ENCODE data around the gene FLYWCH1.

FLYWCH1 gene, protein sequence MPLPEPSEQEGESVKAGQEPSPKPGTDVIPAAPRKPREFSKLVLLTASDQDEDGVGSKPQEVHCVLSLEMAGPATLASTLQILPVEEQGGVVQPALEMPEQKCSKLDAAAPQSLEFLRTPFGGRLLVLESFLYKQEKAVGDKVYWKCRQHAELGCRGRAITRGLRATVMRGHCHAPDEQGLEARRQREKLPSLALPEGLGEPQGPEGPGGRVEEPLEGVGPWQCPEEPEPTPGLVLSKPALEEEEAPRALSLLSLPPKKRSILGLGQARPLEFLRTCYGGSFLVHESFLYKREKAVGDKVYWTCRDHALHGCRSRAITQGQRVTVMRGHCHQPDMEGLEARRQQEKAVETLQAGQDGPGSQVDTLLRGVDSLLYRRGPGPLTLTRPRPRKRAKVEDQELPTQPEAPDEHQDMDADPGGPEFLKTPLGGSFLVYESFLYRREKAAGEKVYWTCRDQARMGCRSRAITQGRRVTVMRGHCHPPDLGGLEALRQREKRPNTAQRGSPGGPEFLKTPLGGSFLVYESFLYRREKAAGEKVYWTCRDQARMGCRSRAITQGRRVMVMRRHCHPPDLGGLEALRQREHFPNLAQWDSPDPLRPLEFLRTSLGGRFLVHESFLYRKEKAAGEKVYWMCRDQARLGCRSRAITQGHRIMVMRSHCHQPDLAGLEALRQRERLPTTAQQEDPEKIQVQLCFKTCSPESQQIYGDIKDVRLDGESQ

DNA sequence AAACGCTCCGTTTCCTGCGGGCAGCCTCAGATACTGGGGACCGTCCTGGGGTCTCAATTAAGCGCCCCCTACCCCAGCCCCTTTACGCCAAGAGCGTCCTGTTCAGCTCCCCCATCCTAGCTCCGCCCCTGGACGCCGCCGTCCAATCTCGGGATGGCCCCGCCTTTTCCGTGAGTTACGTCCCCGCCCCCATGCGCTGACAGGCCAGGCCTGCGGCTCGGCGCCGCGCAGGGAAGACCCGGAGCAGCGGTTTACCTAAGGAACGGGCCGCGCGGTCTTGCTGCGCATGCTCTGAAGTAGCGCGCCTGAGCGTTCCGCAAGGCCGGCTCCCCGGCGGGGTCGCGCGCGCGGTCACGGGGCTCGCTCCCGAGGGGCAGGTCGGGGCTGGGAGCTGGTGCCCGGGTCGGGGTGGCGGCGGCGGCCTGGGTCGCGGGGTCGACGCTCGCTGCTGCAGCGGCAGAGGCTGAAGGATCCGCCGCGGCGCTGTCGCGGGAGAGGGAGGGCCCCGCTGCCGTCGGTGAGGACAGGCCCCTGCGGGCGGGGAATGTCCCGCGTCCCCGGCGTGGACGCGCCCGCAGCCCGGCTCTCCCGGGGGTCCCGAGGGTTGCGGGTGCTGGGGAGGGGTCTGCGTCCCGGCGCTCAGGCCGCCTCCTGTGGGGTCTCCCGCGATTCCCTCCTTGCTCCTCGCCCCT is at the start of gene FLYWCH1:
Gene FLYWCH1, plus strand, starts transcription at position 294 of the 692 bp plus-strand sequence. CDS start 17,755 bp downstream, outside the sequence.
- peak; percentile 99 for DNase-seq (ENCODE audit: low read depth)

DNA sequence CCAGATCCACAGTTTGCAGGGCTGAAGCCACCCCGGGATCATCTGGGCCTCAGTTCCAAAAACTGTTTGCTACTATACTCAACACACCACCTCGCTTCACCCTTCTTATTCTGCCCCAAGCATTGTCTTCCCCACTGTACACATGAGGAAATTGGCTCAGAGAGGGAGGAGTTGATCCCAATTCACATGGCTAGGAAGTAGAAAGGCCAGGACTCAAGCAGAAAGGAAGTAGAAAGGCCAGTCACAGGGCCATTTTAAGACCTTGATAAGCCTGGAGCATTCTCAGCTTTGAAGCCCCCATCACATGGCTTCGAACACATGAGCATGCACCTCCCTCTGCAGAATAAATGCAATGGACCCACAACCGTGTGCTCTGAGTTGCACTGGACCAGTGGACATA is 46.1 kb upstream of the FLYWCH1 start:
- DNase-seq (ENCODE audit: low read depth): no peak

DNA sequence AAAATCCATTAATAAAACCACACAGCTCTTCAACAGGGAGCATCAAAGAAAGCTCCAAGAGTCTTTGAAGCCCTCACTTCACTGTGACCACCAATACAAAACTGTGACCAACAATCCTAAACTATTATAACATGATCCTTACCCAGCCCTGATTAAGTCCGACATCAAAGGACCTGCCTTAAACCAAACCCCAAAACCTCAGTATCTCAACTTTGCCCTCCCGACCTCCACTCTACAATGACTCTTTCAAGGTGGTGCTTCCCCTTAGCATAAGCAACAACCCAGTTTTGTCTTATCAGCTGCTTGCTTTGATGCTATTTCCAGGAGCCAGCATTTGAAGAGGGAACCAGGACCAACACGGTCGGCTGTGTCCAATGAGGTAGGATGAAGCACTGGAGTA is 45.3 kb upstream of the FLYWCH1 start:
- DNase-seq (ENCODE audit: low read depth): no peak

DNA sequence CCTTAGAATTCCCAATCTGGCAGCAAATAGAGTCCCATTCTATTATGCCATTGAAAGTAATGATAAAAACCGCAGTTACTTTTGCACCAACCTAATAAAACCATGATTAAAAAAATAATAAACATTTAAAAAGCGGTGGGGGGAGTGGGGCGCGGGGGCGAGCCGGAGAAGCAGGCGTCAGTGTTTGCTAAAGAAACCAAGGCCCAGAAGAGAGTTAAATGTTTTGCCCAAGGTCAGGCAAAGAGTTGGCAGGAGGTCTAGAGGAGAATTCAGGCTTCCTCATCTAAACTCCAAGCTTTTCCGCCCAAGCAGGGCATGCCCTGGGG is 44.1 kb upstream of the FLYWCH1 start:
- DNase-seq (ENCODE audit: low read depth): no peak

DNA sequence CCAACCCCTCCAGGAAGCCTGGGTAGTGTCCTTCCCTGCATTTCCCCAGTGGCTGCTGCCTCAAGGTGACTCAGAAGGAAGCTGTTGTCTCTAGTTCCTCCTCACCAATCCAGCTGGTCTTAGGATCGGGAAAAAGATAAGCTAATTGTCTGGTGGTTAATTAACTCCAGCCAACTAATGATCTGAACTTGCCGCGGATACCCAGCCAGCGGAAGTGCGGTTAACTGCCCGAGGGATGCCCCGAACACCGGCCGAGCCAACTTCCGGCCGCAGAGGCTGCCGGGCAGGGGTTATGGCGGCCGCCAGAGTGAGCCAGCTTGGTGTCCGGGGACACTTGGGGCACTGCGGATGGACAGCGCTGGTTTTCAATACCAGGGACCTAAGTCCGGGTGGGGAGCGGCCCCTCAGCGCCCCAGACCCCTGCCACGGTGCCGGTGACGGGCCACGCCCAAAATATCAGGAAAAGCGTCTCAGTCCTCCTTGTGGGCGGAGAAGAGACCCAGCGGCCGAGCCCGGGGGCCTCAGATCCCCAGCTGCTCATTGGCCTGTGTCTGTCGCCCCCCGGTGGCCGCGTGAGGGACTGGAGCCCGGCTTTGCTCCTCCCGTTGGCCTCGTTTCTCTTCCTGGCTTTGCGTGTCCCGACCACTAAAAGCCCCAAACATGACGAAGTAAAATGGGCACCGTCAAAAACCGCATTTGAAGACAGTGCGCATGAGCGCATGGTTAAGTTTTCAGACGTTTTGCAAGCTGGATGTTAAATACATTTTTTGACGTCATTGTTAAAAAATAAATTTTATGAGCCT is 43.5 kb upstream of the FLYWCH1 start:
- DNase-seq (ENCODE audit: low read depth): peak; percentile 94

DNA sequence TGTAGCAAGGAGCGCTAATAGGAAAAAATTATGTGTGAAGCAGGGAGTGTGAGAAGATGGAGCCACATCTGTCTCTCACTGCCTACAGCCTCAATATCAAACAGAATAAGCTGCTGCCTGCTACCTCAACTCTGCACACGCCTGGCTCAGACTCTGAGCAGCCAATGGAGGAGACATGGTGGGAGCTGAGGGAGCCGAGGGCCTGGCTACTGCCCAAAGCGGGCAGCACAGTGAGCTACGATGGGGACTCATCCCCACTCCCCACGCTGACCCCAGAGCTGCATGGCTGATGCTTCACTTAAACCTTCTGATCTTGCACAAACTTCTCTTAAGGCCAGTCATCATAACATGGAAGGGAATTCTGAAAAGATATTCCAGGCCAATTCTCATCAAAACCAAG is 39.8 kb upstream of the FLYWCH1 start:
- DNase-seq (ENCODE audit: low read depth): no peak

DNA sequence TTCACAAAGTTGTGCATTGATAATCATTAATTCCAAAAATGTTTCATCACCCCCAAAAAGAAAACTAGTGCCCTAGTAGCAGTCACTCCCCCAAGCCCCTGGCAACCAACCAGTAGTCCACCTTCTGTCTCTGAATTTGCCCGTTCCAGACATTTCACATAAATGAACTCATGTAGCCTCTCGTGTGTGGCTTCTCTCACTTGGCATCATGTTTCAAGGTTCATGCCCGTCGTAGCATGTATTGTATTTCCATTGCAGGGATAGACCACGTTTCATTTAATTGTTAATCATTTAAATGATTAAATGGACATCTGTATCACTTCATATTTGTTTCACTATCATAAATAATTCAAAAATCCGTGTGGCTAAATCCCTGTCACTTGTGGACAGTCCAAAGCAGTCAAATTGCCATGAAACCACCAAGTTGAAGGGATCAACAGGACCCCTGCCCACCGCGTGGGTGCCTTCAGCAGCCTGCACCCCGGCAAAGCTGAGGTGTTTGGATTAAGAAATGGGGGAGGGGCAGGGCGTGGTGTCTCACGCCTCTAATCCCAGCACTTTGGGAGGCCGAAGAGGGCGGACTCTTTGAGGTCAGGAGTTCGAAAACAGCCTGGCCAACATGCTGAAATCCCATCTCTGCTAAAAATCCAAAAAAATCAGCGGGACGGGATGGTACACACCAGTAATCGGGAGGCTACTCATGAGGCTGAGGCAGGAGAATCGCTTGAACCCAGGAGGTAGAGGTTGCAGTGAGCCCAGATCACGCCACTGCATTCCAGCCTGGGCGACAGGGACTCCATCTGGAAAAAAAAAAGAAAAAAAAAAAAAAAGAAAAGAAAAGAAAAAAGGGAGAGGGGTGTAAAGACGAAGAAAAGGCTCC is 37.5 kb upstream of the FLYWCH1 start:
- DNase-seq (ENCODE audit: low read depth): no peak

DNA sequence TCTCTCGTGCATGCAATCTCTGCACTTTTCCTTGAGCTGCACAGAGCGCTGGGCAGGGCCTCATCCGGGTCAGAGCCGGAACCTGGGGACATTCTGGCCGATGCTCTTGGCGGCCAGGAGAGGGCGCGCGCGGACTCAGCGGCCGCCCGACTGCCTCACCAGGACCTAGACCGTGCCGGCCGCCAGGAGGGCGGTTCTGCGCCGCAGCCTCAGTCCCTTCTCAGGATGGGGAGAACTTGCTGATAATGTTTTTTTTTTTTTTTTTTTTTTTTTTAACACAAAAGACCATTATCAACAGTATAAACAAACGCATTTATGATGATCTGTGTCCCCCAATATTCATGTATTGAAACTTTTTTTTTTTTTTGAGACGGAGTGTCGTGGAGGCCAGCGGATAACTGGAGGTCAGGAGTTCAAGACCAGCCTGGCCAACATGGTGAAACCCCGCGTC is 36.8 kb upstream of the FLYWCH1 start:
- DNase-seq (ENCODE audit: low read depth): peak; percentile 27

DNA sequence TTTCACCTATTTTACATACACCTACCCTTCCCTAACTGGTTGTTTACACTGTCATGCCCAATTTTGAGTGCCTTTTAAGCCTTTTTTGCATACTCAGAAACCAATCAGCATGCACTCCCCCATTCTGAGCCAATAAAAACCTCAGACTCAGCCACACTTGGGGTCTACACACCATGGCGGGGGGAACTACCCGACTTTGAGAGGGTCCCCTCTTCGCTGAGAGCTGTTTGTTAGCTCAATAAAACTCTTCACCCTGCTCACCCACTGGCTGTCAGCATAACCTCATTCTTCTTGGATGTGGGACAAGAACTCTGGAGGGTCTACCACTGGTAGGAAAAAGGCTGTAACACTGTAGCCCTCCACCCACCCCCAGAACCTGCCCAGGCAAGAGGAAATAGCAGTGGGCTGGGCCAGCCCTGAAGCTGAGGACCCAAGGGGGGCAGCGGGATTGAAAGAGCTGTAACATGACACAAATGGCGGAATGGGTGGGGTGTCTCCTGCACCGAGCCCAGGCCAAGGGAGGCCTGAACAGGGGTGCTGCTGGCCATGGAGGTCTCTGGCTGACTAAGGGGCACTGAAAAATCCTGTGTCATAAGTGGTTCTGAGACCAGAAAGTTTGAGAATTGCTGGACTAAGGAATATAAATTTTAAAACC is 31.8 kb upstream of the FLYWCH1 start:
- DNase-seq (ENCODE audit: low read depth): no peak

DNA sequence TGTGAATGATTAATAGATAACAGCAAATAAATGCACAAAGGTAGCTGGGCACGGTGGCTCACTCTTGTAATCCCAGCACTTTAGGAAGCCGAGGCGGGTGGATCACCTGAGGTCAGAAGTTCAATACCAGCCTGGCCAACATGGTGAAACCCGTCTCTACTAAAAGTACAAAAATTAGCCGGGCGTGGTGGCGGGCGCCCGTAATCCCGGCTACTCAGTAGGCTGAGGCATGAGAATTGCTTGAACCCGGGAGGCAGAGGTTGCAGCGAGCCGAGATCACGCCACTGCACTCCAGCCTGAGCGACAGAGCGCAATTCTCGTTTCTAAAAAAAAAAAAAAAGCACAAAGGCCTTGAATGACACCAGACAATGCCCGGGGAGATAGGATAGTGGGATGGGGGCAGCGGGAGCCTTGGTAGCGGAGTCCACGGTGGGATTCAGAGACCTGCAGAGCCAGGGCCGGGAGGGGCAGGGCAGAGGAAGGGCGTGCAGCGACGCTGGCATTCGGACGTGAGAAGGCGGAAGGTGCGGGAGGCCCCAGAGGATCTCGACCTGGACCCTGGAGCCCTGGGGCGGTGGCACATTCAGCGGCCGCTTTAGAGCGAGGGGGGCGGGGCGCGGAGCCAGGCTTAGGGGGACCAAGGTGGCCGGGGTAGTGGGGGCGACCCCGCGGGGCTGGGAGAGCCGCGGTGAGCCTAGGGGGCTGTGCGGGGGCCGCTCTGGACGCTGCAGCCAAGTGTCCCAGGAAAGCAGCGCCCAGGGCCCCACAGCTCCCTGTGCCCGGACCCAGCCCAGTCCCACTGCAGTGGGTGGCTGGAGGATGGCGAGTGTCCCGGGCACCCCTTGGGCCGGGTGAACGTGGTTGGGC is 29.7 kb upstream of the FLYWCH1 start:
- DNase-seq (ENCODE audit: low read depth): no peak

DNA sequence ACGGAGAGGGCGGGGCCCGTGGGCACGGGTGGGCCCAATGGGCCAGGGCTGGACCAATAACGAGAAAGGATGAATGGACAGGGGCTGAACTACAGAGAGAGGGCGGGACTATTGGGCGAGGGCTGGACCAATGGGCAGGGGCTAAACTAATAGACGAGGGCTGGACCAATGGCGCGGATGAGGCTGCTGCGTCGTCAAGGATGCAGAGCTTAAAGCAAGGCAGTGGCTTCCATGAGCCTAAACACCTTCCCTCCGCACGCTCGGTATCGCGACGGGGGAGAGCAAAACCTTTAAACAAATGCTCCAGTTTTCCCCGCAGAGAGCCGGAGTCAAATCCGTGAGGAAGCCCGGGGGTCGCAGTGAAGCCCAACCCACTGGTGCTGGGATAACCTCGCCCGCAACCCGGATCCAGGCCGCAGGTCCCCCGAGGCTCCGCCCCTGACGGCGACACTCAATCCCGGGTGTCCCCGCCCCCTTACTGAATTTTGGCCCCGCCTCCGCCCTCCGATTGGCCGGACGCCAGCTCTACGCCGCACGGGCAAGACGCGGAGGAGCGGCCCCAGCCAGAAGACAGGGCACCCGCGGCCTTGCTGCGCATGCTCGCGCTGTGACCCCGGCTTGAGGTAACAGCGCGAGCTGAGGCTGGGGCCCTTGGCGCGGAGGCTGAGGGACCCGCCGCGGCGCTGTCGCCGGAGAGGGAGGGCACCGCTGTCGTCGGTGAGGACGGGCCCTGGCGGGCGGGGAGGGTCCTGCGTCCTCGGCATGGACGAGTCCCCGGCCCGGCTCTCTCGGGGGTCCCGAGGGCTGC is 28.9 kb upstream of the FLYWCH1 start, which contains the start of gene FLYWCH2:
Gene FLYWCH2, plus strand, starts transcription at position 566 of the 808 bp plus-strand sequence. CDS start 13,235 bp downstream, outside the sequence.
- DNase-seq (ENCODE audit: low read depth): peak; percentile 100

DNA sequence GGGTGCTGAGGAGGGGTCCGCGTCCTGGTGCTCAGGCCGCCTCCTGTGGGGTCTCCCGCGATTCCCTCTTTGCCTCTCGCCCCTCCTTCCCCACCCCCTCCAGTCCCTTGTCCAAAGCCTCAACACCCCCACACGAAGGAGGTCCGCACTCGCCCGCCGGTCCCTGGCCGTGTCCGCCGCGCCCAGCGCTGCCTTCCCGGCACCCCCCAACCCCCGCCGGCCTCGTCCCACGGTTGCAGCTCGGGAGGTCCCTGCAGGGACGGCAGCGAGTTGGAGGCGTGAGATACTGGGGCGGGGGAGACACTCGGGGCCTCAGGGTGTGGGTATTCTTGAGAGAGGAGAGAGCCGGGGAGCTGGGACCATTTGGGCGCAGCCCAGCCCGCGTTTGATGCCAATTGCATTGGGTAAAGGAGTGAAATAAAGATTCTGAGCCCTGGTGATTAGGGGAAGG is 28.2 kb upstream of the FLYWCH1 start:
- DNase-seq (ENCODE audit: low read depth): no peak

DNA sequence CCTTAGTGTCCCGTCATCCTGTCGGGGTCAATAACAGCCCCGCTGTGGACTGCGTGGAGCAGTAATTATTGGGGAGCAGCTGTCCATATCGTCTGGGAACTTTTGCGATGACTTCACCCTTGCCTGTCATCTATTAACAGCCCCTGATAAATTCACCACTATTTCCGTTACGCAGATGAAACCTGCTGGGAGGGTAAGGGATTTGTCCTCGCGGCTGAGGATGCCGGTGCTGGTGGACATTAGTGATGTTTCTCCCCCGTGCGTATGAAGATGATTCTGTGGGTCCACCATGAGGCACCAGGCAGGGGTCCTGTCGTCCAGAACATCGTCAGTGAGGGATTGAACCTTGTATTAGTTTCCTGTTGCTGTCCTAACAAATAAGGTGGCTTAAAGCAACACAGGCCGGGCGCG is 27.7 kb upstream of the FLYWCH1 start:
- no peak for DNase-seq (ENCODE audit: low read depth)

DNA sequence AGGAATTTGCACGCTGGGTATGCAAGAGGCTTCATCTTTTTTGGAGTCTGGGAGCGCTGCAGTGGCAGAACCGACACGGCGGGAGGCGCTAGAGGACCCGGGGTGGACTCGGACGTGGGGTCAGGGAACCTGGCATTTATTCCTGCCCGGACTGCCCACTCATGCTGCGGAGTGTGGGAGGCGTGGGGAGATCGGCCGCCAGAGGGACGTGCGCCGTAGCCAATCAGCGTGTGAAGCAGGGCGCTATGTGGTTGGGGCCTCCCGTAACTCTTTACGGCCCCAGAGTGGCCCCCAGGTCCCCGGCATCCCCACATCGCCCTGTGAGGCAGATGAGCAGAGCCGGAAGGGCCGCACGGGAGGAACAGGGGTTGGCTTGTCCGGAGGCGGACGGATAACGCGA is 17.5 kb upstream of the FLYWCH1 start:
- DNase-seq (ENCODE audit: low read depth): no peak

DNA sequence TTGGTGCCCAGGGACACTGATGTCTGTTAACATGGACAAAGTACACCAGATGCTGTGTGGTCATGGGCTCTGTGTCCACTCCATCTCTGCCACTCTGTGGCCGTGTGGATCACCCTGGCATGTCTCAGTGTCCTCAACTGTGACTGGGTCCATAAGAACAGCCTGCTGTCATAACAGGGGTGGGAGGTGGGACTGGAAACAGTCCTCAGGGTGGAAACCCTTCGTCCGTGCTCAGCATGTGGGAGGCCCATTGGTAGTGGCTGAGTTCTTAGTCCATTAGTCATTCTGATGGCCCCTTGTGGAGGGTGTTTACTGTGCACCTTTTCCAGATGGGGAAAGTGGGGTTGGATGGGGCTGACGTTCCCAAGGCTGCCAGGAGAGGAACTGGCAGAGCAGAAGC is 15.9 kb upstream of the FLYWCH1 start:
- no peak for DNase-seq (ENCODE audit: low read depth)

DNA sequence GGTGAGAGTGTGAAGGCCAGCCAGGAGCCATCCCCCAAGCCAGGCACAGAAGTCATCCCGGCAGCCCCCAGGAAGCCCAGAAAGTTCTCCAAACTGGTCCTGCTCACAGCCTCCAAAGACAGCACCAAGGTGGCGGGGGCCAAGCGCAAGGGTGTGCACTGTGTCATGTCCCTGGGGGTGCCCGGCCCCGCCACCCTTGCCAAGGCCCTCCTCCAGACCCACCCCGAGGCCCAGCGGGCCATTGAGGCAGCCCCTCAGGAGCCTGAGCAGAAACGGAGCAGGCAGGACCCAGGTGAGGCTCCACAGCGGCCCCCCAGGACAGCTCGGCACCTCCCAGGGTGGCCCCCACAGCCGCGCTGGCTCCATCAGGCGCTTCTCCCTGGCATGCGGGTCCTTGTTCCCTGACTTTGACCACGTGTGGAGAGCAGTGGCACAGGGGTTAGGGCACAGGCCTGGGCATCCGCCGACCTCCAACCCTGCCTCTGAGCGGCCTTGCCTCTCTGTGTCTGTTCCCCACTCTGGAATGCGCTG is 15.2 kb upstream of the FLYWCH1 start:
- DNase-seq (ENCODE audit: low read depth): no peak

DNA sequence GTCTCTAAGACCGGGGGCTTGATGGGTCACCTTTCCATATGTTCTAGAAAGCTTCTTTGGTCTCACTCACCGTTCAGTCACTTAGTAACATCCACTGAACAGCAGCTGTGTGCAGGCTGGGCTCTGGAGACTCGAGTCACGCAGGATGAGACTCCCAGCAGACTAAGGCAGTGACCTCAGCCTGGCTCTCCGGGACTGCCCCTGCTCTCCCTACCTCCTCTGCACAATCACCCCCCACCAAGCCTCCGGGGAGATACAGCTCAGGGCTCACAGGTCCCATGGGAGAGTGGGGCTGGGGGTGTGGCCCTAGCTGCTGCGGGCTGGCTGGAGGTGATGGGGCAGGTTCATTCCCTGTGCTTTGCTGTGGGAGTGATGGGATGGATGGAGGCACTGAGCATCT is 14.6 kb upstream of the FLYWCH1 start:
- no peak for DNase-seq (ENCODE audit: low read depth)

All from stimulated activated CD8-positive, alpha-beta memory T cell treated with anti-CD3 and anti-CD28 coated beads, Interleukin-15, amount 100 ng/mL, for 1 hour (primary cell).